Kidney (tissue), 14 donors: ENCODE results near the gene ERCC1. TPM values are rescaled to one million over a fixed set of nuclear protein-coding genes. Genes with fewer than 3 reads are reported as not detected.

Experiments
- DNase-seq, 5 donors: peaks; one replicate each; pipeline ENCODE4 v3.0.0-alpha.2; 2013 to 2020
- FAIRE-seq: peaks from 2 replicates; lab custom pipeline; 2012; peaks lifted over from hg19 to GRCh38; lab: Jason Lieb, UNC
- H3K27ac ChIP-seq, 2 donors: one replicate each; pipeline ENCODE4 v1.7.0; 2013; ENCODE audit warnings: low read depth in 2 of 2, low read length in 2 of 2, inconsistent platforms in 1 of 2
- H3K27me3 ChIP-seq: one replicate; pipeline ENCODE4 v1.7.1; 2013; ENCODE audit warnings: low read length, inconsistent platforms; ENCODE audit not compliant: control insufficient read depth, insufficient read depth
- H3K36me3 ChIP-seq, 3 donors: one replicate each; pipeline versions ENCODE4 v1.7.0 to v1.7.1; 2013; ENCODE audit warnings: low read length in 3 of 3, control low read depth in 1 of 3, inconsistent platforms in 1 of 3; ENCODE audit not compliant: insufficient read depth in 3 of 3, control insufficient read depth in 2 of 3
- H3K4me1 ChIP-seq, 3 donors: one replicate each; pipeline versions ENCODE4 v1.7.0 to v1.7.1; 2013; ENCODE audit warnings: low read length in 3 of 3, inconsistent platforms in 1 of 3, low read depth in 1 of 3; ENCODE audit not compliant: control insufficient read depth in 2 of 3, insufficient read depth in 2 of 3
- H3K4me3 ChIP-seq, 3 donors: one replicate each; pipeline versions ENCODE4 v1.7.0 to v1.8.1; 2013; ENCODE audit warnings: low read length in 3 of 3, control low read depth in 1 of 3, inconsistent platforms in 1 of 3
- H3K9ac ChIP-seq, 3 donors: one replicate each; pipeline versions ENCODE4 v1.7.0 to v1.7.1; 2013; ENCODE audit warnings: low read length in 3 of 3, control low read depth in 1 of 3, inconsistent platforms in 1 of 3
- H3K9me3 ChIP-seq, 3 donors: one replicate each; pipeline versions ENCODE4 v1.7.0 to v1.7.1; 2013; ENCODE audit warnings: low read length in 3 of 3, control low read depth in 1 of 3, inconsistent platforms in 1 of 3; ENCODE audit not compliant: control insufficient read depth in 2 of 3, insufficient read depth in 1 of 3
- CTCF ChIP-seq: IDR thresholded peaks from 3 replicates; pipeline ENCODE4 v1.5.1; 2012; ENCODE audit warnings: mild to moderate bottlenecking, moderate library complexity, borderline replicate concordance; ENCODE audit not compliant: insufficient read depth; ENCODE audit errors: extremely low read depth
- intact Hi-C: fragments of 100-400 bp; cut with DNase I; formaldehyde crosslinking; loops from one replicate; pipeline ENCODE4 v1.11.1; 2022
- polyA plus RNA-seq: library from polyadenylated mRNA; stranded (reverse); fragments of 350-450 nt; fragmentation: Illumina TruSeq; extraction: RNeasy Lipid Tissue Mini Kit (QIAGEN cat#74804); gene quantifications from one replicate; pipeline ENCODE4 v1.2.3, GENCODE V29; 2014; ENCODE audit warnings: low read depth, low replicate concordance; ENCODE audit not compliant: insufficient read depth
- total RNA-seq: library from RNA; stranded (reverse); fragmentation: NEBNext Ultra II Directional; extraction: Animal tissue kit (Norgen Biotek cat#: 25700); gene quantifications from one replicate; pipeline ENCODE4 v1.2.1, GENCODE V29; 2021
- donor health status: control.
- donor health status: control.
- donor health status: control.
- donor health status: control.
- donor health status: control.
- donor health status: DM: yes; HTN: yes; CAD: no.
- donor health status: Normal renal cell carcinoma (clear cell type).

The ERCC1 gene
- total and polyA plus RNA-seq, 2 donors from 2014 or later, result 60.8 to 107 TPM

- H3K4me1 ChIP-seq, result peaks cover 0 to 10% (median 9%) of the 10 kb centered on the region in 3 donors
- peak overlapping the region in 1 of 3 donors; percentile 36 for H3K9ac ChIP-seq
- DNase-seq (peak in 4 of 5 donors; percentile 42 to 79 (median 49)), FAIRE-seq (no peak)
- peak; percentile 6 for TF ChIP-seq CTCF
- H3K27ac ChIP-seq, result peak overlapping the region in 1 of 2 donors; percentile 60
- intact Hi-C loops, result no loop called here
- H3K27me3 ChIP-seq, result peaks cover 15% of the 10 kb centered on the region
- H3K36me3 ChIP-seq, result no peaks in the 10 kb centered on the region
- peak overlapping the region; percentile 67 to 92 (median 92) for H3K4me3 ChIP-seq
- no peaks in the 10 kb centered on the region for H3K9me3 ChIP-seq
Measured at GRCh38 chr19:45403781-45404556, 19.7 kb downstream of the ERCC1 start.

GRCh38 chr19:45403272-45403671, 20.4 kb downstream of the ERCC1 start:
- peak overlapping the region in 1 of 2 donors; percentile 41 for H3K27ac ChIP-seq
- H3K4me3 ChIP-seq, result no peak overlapping the region
- no peaks in the 10 kb centered on the region for H3K36me3 ChIP-seq
- TF ChIP-seq CTCF, result no peak
- DNase-seq (no peak), FAIRE-seq (no peak)
- no peak overlapping the region for H3K9ac ChIP-seq
- peaks cover 15% of the 10 kb centered on the region for H3K27me3 ChIP-seq
- intact Hi-C loops, result no loop called here
- H3K4me1 ChIP-seq, result peaks cover 0 to 10% (median 9%) of the 10 kb centered on the region in 3 donors
- no peaks in the 10 kb centered on the region for H3K9me3 ChIP-seq

- peaks cover 0 to 12% (median 9%) of the 10 kb centered on the region in 3 donors for H3K4me1 ChIP-seq
- H3K4me3 ChIP-seq, result no peak overlapping the region
- H3K27me3 ChIP-seq, result peaks cover 15% of the 10 kb centered on the region
- FAIRE-seq (no peak), DNase-seq (peak in 3 of 5 donors; percentile 54 to 60 (median 59))
- peak overlapping the region in 1 of 2 donors; percentile 41 for H3K27ac ChIP-seq
- intact Hi-C loops, result no loop called here
- H3K9ac ChIP-seq, result no peak overlapping the region
- TF ChIP-seq CTCF, result peak; percentile 9
- no peaks in the 10 kb centered on the region for H3K9me3 ChIP-seq
- H3K36me3 ChIP-seq, result no peaks in the 10 kb centered on the region
Measured at GRCh38 chr19:45402298-45403061, 21.2 kb downstream of the ERCC1 start.
